ENCODE measurements around the gene CFAP119. TPM values are rescaled to one million over a fixed set of nuclear protein-coding genes. Genes with fewer than 3 reads are reported as not detected.

Gene CFAP119
- polyA plus RNA-seq, 3 donors = 2.4 to 25.3 (median 3.5) TPM

- Mint-ChIP-seq H3K27me3 (ENCODE audit: low read depth in 3 of 3) (peaks cover 0 to 2% (median 0%) of the 10 kb centered on the region in 3 donors), H3K36me3 (peaks cover 93 to 100% of the 10 kb centered on the region in 2 donors), H3K4me3 (no peak overlapping the region), H3K4me1 (peaks cover 9% of the 10 kb centered on the region), H3K9me3 (no peaks in the 10 kb centered on the region), H3K27ac (no peak overlapping the region)
- no peaks in the 10 kb centered on the region for H3K27me3 ChIP-seq (ENCODE audit: control insufficient read depth in 2 of 2, insufficient read depth in 2 of 2, low read length in 2 of 2)
- H3K9me3 ChIP-seq (replicated peaks in 1 of 2; ENCODE audit: control insufficient read depth in 1 of 2, insufficient read depth in 1 of 2, low read length in 2 of 2) = no peaks in the 10 kb centered on the region
- H3K4me3 ChIP-seq (replicated peaks in 1 of 3; ENCODE audit: low read depth in 2 of 3, low read length in 3 of 3) = no peak overlapping the region
- WGBS (ENCODE audit: insufficient coverage) = 94% methylated on average over 10 of the region's 18 CpGs
- H3K9ac ChIP-seq (ENCODE audit: insufficient read depth, low read length, poor library complexity, severe bottlenecking) = no peak overlapping the region
- H4K20me1 ChIP-seq (ENCODE audit: insufficient read depth, low read length) = peaks cover 34% of the 10 kb centered on the region
- no peak for DNase-seq
- no peak for TF ChIP-seq CTCF (IDR thresholded peaks at IDR 0.05)
- peaks cover 6 to 9% of the 10 kb centered on the region in 2 donors for H3K4me1 ChIP-seq (ENCODE audit: control insufficient read depth in 1 of 2, insufficient read depth in 2 of 2, low read length in 2 of 2)
- peaks cover 33% of the 10 kb centered on the region for H3K79me2 ChIP-seq (ENCODE audit: insufficient read depth, low read length)
- no peak overlapping the region for H2AFZ ChIP-seq (ENCODE audit: insufficient read depth, low read depth, low read length, poor library complexity, severe bottlenecking)
- peaks cover 95 to 100% of the 10 kb centered on the region in 2 donors for H3K36me3 ChIP-seq (replicated peaks in 1 of 2; ENCODE audit: control insufficient read depth in 1 of 2, insufficient read depth in 2 of 2, low read length in 2 of 2)
- intact Hi-C loops (cut with micrococcal nuclease) = loop anchor here in 1 of 2 donors (10.0 kb wide), 1 partner anchor 157 kb away; the partner anchor contains the start of gene FBXL19
- H3K27ac ChIP-seq (ENCODE audit: low read depth in 1 of 2, low read length in 2 of 2) = no peak overlapping the region
- no peak overlapping the region for H3K4me2 ChIP-seq (replicated peaks; ENCODE audit: extremely low read depth, low read length, poor library complexity, severe bottlenecking)
Observed at GRCh38 chr16:30767767-30768465, 6.1 kb upstream of the CFAP119 start.

GRCh38 chr16:30766933-30767284 lies 5.0 kb upstream of the CFAP119 start:
- H3K27ac Mint-ChIP-seq = peak overlapping the region in 1 of 7 donors; percentile 10
- Histone ChIP-seq H3K79me2 (ENCODE audit: insufficient read depth, low read length) (peaks cover 41% of the 10 kb centered on the region), H3K4me3 (replicated peaks in 1 of 3; ENCODE audit: low read depth in 2 of 3, low read length in 3 of 3) (no peak overlapping the region), H3K9ac (ENCODE audit: insufficient read depth, low read length, poor library complexity, severe bottlenecking) (no peak overlapping the region), H4K20me1 (ENCODE audit: insufficient read depth, low read length) (peaks cover 24% of the 10 kb centered on the region), H3K4me1 (ENCODE audit: control insufficient read depth in 1 of 2, insufficient read depth in 2 of 2, low read length in 2 of 2) (peaks cover 12 to 16% of the 10 kb centered on the region in 2 donors), H3K27me3 (ENCODE audit: control insufficient read depth in 2 of 2, insufficient read depth in 2 of 2, low read length in 2 of 2) (no peaks in the 10 kb centered on the region), H3K36me3 (replicated peaks in 1 of 2; ENCODE audit: control insufficient read depth in 1 of 2, insufficient read depth in 2 of 2, low read length in 2 of 2) (peaks cover 85 to 91% of the 10 kb centered on the region in 2 donors), H3K9me3 (replicated peaks in 1 of 2; ENCODE audit: control insufficient read depth in 1 of 2, insufficient read depth in 1 of 2, low read length in 2 of 2) (no peaks in the 10 kb centered on the region), H3K27ac (ENCODE audit: low read depth in 1 of 2, low read length in 2 of 2) (no peak overlapping the region), H2AFZ (ENCODE audit: insufficient read depth, low read depth, low read length, poor library complexity, severe bottlenecking) (no peak overlapping the region), H3K4me2 (replicated peaks; ENCODE audit: extremely low read depth, low read length, poor library complexity, severe bottlenecking) (no peak overlapping the region)
- H3K27me3 Mint-ChIP-seq (ENCODE audit: low read depth in 3 of 3) = peaks cover 0 to 2% (median 0%) of the 10 kb centered on the region in 3 donors
- intact Hi-C loops (cut with micrococcal nuclease) = loop anchor here in 1 of 2 donors (10.0 kb wide), 1 partner anchor 158 kb away; the partner anchor contains the start of gene FBXL19
- no peak overlapping the region for H3K4me3 Mint-ChIP-seq
- H3K36me3 Mint-ChIP-seq = peaks cover 84 to 92% of the 10 kb centered on the region in 2 donors
- 94% methylated on average over 3 of the region's 4 CpGs for WGBS (ENCODE audit: insufficient coverage)
- H3K4me1 Mint-ChIP-seq = peaks cover 13% of the 10 kb centered on the region
- TF ChIP-seq CTCF (IDR thresholded peaks at IDR 0.05) = no peak
- no peak for DNase-seq
- H3K9me3 Mint-ChIP-seq = no peaks in the 10 kb centered on the region
